ENCODE results near the gene MAP2K6. TPM values are rescaled to one million over a fixed set of nuclear protein-coding genes. Genes with fewer than 3 reads are reported as not detected.

The MAP2K6 gene
- total and polyA plus RNA-seq, 2 of the 8 experiments (the other 6 are each of a cell fraction or from before 2014, with no cell fraction given), result 11.0 to 44.1 TPM

DNA sequence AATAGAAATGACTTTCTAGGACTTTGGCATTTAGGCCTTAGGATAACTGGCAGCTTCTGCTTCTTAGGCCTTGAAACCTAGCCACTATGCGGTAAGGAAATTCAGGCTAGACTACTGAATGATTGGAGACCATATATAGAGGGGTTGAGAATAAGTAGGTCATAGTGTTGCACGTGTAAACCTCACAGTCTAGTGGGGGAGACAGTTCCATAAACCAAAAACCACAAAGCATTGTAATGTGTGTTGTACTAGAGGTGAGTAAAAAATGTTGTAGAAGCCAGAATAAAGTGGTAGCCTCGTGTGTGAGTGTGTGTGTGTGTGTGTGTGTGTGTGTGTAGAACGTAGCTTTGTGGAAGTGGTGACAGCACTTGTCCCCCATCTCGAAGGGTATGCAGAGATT lies 188.5 kb downstream of the MAP2K6 start:
- H3K14ac ChIP-seq (ENCODE audit: insufficient read length), result no peak overlapping the region
- 89% methylated on average over 5 of the region's 5 CpGs; no CpG with 5 or more reads in 1 of the 2 experiments for WGBS, 2 experiments (ENCODE audit: extremely low coverage in 1 of 2, insufficient coverage in 1 of 2, insufficient read length in 1 of 2, insufficient replicate concordance in 2 of 2, low coverage in 1 of 2, low lambda C conversion rate in 2 of 2, missing lambda C conversion rate in 1 of 2)
- no peak overlapping the region for H4K5ac ChIP-seq (ENCODE audit: insufficient read length, low read depth, low read length)
- no peak overlapping the region for H3K4ac ChIP-seq (replicated peaks; ENCODE audit: insufficient read length, low read depth, low read length)
- no peak overlapping the region for H3K18ac ChIP-seq (ENCODE audit: extremely low read depth, low read length)
- peaks cover 0 to 3% (median 1%) of the 10 kb centered on the region in 4 experiments; a peak in 3 of 7 replicates for H3K4me1 ChIP-seq (replicated peaks in 1 of 4; ENCODE audit: control insufficient read depth in 3 of 4, insufficient read depth in 4 of 4, low read length in 3 of 4)
- H3K23me2 ChIP-seq (ENCODE audit: low read depth, low read length), result no peaks in the 10 kb centered on the region; the same call in 1 of the 2 replicates
- TF ChIP-seq SIX5 (IDR thresholded peaks at IDR 0.05; ENCODE audit: low read depth, low read length) (no peak), SP1 (IDR thresholded peaks at IDR 0.05; ENCODE audit: low read depth, low read length) (no peak), TAF7 (optimal IDR thresholded peaks at IDR 0.05; ENCODE audit: borderline replicate concordance, low read depth, low read length) (no peak)
- H3K9me3 ChIP-seq (ENCODE audit: insufficient read depth in 2 of 2, low read depth in 1 of 2, low read length in 1 of 2), result no peaks in the 10 kb centered on the region
- no peak overlapping the region for H4K8ac ChIP-seq (ENCODE audit: extremely low read depth, insufficient read depth, low read length)
- no peak overlapping the region for H3K9ac ChIP-seq (replicated peaks in 1 of 4; ENCODE audit: extremely low read depth in 1 of 4, low read depth in 3 of 4, low read length in 3 of 4)
- no peak overlapping the region for H3K4me2 ChIP-seq (ENCODE audit: insufficient read depth in 1 of 2, low read depth in 2 of 2, low read length in 2 of 2)
- H3K36me3 ChIP-seq (ENCODE audit: control insufficient read depth in 2 of 4, insufficient read depth in 4 of 4, low read length in 3 of 4), result no peaks in the 10 kb centered on the region
- no peak overlapping the region for H2BK12ac ChIP-seq (ENCODE audit: low read depth, low read length)
- no peaks in the 10 kb centered on the region for H3K79me1 ChIP-seq (ENCODE audit: low read depth, low read length)
- no peaks in the 10 kb centered on the region for H4K20me1 ChIP-seq (replicated peaks in 1 of 2; ENCODE audit: control insufficient read depth in 1 of 2, insufficient read depth in 2 of 2, low read length in 2 of 2)
- H3K27me3 ChIP-seq (replicated peaks in 1 of 4; ENCODE audit: control insufficient read depth in 3 of 4, extremely low read depth in 1 of 4, insufficient read depth in 3 of 4, low read length in 3 of 4), result no peaks in the 10 kb centered on the region
- H3K4me3 ChIP-seq (ENCODE audit: extremely low read depth in 1 of 4, insufficient read depth in 2 of 4, low read depth in 3 of 4, low read length in 4 of 4), result no peak overlapping the region
- H3K56ac ChIP-seq (replicated peaks; ENCODE audit: insufficient read length, low read depth, low read length), result no peak overlapping the region
- H2AFZ ChIP-seq (ENCODE audit: low read length), result no peak overlapping the region
- no peak overlapping the region for H2BK20ac ChIP-seq (ENCODE audit: low read length)
- no peak overlapping the region for H2BK5ac ChIP-seq (ENCODE audit: low read depth, low read length)
- H3K23ac ChIP-seq (ENCODE audit: insufficient read length), result no peak overlapping the region
- DNase-seq (ENCODE audit: low read depth in 1 of 2, low spot score in 2 of 2) (no peak), FAIRE-seq (no peak)
- H2BK120ac ChIP-seq (replicated peaks; ENCODE audit: low read depth, low read length), result no peak overlapping the region
- H3K79me2 ChIP-seq (ENCODE audit: control insufficient read depth in 1 of 2, insufficient read depth in 2 of 2, low read length in 2 of 2), result no peaks in the 10 kb centered on the region
- no peak overlapping the region for H3K27ac ChIP-seq (ENCODE audit: low read depth, low read length)
- H4K91ac ChIP-seq (replicated peaks; ENCODE audit: insufficient read length, low read length), result no peak overlapping the region
- ChIA-PET CTCF (ENCODE audit: partially characterized antibody) (interaction anchor here (0.6 kb wide), 1 partner anchor 953 kb away, joined by 6 read pairs; no protein-coding TSS in a partner anchor), POLR2A (ENCODE audit: partially characterized antibody) (interaction anchor here (0.6 kb wide), 1 partner anchor 1074 kb away, joined by 3 read pairs; no protein-coding TSS in a partner anchor)
- H2BK15ac ChIP-seq (ENCODE audit: low read length), result no peak overlapping the region
- no peak overlapping the region for H2AK5ac ChIP-seq (ENCODE audit: low read depth, low read length)

Other genes with a start within 250 kb of the MAP2K6 start
- not detected in 2 replicates for gene ABCA10, start 185.9 kb upstream of the MAP2K6 start, total RNA-seq (2021; fragmentation: NEBNext Ultra II Directional; extraction: Animal tissue kit (Norgen Biotek cat#: 25700))
- not detected in 2 replicates for gene ABCA10, start 185.9 kb upstream of the MAP2K6 start, polyA plus RNA-seq (2011; rRNA removed)
- gene ABCA5, start 87.6 kb upstream of the MAP2K6 start, total RNA-seq (2021; fragmentation: NEBNext Ultra II Directional; extraction: Animal tissue kit (Norgen Biotek cat#: 25700)), result 2.3 and 4.1 TPM in 2 replicates
- 0.52 and 1.3 TPM in 2 replicates for gene ABCA5, start 87.6 kb upstream of the MAP2K6 start, polyA plus RNA-seq (2011; rRNA removed)

Measured in H1 (cell line).